Mesenteric fat pad (tissue), 1 donor: ENCODE measurements around the gene CAMKV. TPM values are rescaled to one million over a fixed set of nuclear protein-coding genes. Genes with fewer than 3 reads are reported as not detected.
"Not testable (repeated sequence)": the region's sequence is repeated elsewhere in the genome, so short reads cannot be mapped to it uniquely, and the experiment has no call there.

ENCODE experiments used
- DNase-seq: peaks from one replicate; pipeline ENCODE4 v3.0.0-alpha.2; 2020; ENCODE audit warnings: low spot score
- long read RNA-seq: library from polyadenylated mRNA; unstranded; transcript quantifications from one replicate; pipeline ENCODE4 v2.0.0, GENCODE V29; 2020
- total RNA-seq: library from RNA; stranded (reverse); fragmentation: NEBNext Ultra II Directional; extraction: Animal tissue kit (Norgen Biotek cat#: 25700); gene quantifications from one replicate; pipeline ENCODE4 v1.2.1, GENCODE V29; 2021
- donor health status: DM: yes; HTN: yes; CAD: no.

Gene CAMKV, protein sequence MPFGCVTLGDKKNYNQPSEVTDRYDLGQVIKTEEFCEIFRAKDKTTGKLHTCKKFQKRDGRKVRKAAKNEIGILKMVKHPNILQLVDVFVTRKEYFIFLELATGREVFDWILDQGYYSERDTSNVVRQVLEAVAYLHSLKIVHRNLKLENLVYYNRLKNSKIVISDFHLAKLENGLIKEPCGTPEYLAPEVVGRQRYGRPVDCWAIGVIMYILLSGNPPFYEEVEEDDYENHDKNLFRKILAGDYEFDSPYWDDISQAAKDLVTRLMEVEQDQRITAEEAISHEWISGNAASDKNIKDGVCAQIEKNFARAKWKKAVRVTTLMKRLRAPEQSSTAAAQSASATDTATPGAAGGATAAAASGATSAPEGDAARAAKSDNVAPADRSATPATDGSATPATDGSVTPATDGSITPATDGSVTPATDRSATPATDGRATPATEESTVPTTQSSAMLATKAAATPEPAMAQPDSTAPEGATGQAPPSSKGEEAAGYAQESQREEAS
- total RNA-seq, result not detected
- long read RNA-seq, result 0 reads

DNA sequence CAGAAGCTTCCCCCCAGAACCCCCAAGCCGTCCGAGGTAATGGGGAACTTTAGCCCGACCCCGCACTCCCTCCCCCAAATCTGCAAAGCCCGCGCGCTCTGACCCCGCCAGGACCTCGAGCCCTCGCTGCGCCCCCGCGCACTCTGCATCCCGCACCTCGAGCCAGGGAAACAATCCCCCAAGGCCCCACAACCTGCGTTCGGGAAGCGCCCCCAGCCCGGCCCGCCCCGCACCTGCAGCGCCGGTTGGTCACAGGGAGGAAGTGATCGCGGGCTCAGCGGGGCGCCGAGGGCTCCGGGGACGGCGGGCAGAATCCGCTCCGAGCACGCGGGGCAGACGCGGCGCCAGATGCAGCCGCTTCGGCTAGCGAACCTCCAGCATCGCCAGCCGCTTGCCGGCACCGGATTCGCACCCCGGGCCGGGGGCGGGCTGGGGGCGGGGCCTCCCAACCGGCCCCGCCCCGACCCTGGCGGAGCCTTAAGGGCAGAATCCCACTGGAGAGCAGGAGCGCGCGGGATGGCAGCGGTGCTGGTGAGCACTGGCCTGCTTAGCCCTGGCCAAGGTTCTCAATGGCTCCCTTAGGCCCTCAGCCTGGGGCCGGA, at the start of gene CAMKV:
CAMKV (minus strand) TSS at position 382 of the 602 bp plus-strand sequence. CDS start 7,518 bp downstream, outside the sequence.
- no peak for DNase-seq

DNA sequence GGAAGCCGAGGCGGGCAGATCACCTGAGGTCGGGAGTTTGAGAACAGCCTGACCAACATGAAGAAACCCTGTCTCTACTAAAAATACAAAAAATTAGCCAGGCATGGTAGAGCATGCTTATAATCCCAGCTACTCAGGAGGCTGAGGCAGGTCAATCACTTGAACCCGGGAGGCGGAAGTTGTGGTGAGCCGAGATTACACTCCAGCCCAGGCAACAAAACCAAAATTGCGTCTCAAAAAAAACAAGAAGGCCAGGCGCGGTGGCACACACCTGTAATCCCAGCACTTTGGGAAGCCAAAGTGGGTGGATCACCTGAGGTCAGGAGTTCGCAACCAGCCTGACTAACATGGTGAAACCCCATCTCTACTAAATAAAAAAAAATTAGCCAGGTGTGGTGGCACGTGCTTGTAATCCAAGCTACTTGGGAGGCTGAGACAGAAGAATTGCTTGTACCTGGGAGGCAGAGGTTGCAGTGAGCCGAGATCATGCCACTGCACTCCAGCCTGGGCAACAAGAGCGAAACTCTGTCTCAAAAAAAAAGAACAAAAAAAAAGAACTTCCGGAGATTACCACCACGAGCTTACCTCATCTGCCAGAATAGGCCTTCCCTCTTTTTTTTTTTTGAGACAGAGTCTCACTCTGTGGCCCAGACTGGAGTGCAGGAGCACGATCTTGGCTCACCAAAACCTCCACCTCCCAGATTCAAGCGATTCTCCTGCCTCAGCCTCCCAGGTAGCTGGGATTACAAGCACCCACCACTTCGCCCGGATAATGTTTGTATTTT, 48.3 kb upstream of the CAMKV start:
- DNase-seq, result not testable (repeated sequence)

DNA sequence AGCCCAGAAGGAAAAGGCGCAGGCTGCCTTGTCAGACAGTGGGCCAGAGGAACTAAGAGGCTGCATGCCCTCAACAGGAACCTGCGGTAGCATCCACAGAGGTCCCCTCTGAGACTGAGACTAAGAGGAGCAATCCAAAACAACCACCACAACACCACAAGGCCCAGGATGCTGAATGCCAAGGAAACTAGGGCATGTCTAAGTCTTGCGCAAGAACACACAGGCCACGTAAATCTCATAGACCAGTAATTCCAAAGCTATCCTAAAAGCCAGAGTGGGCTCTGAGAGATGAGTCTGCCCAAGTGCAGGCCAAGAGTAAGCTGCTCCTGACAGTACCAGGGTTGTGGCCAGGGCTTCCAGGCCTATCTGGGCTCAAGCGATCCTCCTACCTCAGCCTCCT, 47.0 kb upstream of the CAMKV start:
- DNase-seq, result no peak

DNA sequence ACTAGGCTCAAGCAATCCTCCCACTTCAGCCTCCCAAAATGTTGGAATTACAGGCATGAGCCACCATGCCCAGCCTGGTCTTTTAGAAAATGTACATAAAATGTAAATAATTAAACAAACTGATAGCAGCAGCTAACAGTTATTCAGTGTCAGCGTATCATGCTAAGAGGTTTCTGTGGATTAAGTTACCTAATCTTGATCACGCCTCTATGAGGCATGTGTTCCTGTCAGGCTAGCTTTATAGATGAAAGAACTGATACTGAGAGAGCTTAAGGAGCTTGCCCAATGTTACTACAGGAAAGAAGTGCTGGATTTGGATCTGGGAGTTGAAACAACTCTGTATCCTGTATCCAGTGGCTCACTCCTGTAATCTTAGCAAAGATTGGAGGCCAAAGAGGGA, 45.2 kb upstream of the CAMKV start:
- no peak for DNase-seq

DNA sequence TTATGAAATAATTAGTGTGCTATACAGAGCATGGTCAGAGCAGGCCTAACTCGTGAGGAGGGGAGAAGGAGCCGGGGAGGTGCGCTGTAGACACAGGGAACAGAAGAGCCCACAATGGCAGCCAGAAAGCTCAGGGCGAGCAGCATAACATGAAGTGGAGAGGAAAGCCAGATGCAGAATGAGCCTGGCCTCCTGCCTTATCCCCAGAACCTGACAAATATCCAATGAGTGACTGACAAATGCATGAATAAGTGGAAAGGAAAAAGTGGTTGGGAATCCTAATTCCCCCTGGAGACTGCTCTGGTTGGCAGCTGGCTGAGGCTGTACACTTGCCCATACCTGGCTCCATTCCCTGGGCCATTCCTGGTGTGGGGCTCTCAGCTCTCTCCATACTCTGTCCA, 43.2 kb upstream of the CAMKV start:
- no peak for DNase-seq

DNA sequence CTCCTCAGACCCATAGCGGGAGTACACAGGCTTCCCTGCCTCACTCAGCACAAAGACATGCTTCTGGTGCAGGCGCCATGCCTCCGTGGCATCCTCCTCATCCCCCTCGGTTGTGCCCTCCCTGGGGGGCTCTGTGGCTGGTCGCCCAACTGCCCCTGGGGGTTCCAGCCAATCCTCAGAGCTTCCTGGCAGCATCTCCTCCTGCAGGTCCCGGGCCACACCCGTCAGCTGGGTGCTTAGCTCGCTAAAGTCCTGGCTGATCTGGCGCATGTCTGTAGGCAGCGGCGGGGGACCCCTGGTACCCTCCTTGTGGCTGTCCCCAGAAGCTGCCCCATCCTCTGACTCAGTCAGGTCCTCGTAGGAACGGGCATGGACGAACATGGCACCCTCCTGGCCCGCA, 41.9 kb upstream of the CAMKV start:
- no peak for DNase-seq

DNA sequence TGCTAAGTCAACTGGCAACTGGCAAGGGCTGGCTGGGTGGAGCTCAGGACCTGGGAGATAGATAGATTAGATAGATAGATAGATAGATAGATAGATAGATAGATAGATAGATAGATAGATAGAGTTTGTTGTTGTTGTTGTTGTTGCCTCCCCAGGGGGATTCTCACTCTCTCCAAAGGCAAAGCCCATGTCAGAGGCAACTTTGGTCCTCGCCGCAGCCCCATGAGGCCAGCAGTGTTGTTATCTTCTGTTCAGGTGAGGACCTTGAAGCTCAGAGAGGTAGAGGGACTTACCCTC, 41.4 kb upstream of the CAMKV start:
- DNase-seq, result no peak

DNA sequence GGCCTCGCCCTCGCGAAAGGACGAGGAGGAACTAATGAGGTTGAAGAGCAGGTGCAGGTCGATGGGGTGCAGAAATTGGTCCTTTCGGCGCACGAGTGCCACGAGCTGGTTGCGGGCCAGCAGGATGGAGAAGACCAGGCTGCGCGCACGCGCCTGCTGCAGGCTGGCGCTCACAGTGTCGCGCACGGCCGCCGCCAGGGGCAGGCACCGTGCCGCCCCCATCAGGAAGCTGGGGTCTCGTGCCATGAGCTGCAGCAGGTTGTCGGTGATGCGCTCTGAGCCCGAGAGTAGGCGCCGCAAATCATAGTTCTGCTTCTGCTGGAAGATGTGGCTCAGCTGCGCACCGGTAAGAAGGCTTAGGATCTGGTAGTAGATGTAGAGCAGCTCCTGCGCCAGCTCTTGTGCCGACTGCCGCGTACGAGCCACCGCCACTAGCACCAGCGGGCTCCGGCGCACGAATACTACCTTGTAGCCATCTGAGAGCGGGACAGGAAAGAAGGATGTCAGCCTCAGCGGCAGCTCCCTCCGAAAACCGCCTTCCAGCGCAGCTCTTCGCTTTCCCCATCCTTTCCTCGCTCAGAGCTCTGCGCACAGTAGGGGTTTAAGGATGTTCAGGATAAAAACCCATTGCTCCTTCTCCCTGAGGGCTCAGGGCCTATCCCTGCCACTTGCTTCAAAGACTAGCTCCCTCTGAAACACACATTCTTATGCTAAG, 40.9 kb upstream of the CAMKV start:
- DNase-seq, result no peak

DNA sequence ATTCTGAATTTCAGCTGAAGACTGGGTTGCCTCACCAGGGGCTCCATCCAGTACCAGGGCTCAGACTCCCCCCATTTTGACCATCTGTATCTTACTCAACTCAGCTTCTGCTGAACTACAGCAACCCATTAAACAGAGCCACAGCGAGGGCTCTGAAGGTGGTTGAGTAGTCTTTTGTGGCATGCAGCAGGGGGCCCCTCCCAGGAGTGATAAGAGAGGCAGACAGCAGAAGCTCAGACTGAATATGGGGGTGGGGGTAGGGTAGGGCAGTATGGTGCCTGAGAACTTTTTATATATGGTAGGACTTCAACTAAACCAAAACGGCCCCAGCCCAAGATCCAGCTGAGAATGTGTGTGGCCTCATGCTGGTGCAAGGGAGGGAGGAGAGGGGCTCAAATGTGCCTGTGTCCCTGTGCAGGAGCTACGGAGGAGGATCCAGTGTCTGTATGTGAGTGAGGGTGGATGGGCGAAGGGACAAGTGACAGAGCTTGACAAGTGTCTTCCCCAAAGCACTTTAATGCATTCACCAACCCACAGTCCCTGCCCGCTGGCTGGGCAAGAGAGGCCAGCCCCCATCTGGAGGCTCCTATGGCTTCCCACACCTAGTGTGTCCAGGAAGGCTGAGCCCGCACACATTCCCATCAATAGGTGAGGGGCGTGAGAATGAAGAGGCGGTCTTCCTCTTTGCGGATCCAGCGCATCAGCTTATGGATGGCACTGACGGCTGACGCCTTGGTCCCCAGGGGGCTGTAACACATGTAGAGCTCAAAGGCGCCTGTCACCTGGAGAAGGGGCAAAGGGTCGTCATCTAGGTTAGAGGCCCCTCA, 38.9 kb upstream of the CAMKV start:
- no peak for DNase-seq

DNA sequence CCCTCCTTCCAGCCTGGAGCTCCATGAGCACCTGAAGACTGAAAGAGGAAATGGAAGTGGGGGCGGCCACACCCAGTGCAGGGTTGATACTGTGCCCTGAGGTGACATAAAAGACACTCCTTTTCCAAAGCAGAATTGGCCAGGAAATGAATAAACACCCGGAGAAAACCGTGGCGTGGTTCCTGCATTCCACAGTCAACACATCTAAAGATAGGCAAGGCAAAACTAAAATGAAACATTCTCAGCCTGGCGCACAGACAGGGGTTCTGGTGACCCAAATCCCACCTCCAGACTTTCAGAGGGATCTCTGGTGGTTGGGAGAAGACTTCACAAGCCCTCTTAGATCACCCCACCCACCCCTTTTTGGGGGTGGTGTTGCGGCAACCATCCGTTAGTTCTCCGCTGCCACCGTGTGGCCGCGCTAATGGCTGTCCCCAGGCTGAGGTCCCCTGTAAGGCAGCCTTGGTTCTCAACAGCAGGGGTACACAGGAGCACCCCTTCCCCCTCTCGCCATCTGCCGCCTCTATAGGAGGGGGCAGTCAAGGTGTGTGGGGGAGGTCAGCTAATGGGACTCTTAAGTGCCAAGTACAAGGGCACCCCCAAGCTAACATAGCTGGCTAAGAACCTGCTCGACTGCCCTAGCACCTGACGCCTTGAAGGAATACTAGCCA, 36.5 kb upstream of the CAMKV start:
- no peak for DNase-seq

DNA sequence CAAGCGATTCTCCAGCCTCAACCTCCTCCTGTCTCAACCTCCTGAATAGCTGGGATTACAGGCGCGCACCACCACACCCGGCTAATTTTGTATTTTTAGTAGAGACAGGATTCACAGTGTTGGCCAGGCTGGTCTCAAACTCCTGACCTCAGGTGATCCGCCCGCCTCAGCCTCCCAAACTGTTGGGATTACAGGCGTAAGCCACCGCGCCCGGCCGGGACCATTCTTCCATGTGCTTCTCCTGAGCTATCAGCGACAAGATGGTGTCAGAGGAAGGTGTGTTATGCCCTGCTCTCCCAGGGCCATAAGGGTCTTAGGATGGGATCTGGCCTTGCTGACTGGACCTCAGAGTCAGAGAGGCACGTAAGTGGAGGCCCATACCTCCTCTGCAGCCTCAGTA, 34.7 kb upstream of the CAMKV start:
- not testable (repeated sequence) for DNase-seq

DNA sequence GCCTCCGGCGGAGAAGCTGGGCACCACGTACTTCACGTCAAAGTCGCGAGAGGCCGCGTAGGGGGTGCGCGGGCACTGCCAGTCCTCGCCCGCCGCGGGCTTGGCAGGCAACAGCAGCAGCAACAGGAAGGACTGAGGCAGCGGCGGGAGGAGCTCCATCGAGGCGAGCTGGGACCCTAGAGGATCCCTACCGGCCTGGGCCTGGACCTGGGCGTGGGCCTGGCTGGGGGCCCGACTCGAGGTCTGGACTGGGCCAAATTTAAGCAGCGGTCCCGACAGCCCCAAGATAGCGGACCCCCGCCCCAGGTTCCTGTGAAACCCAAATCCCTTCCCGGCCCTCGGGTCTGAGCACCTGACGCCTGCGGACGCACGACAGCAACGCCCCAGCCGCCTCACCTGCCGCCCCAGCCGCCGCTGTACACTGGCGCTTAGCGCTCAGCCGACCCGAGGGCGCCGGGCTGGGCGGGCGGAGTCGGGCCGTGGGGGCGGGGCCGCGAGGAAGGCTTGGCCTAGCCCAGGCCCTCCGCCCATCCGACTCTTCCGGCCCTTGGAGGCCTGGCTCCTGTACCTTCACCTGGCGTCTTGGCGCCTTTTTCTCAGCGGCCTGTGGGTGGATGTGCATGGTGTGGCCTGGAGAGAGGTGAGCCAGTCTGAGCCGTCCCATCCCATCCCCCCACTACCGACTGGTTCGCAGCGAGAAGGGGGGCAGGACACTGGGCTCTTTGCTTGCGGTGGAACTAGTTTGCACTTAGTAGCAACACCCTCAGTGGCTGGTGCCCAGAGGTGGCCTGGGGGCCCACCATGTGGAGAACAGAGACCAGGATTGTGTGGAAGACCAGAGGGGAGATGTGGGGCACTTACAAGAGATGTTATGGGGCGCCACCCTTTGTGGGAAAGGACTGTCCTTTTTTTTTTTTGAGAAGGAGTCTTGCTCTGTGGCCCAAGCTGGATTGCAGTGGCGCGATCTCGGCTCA, 34.0 kb upstream of the CAMKV start, which contains the start of gene MST1R:
MST1R (minus strand) TSS at position 423 of the 974 bp plus-strand sequence; CDS start at position 159, 264 bp downstream.
- DNase-seq, result peak; percentile 94

DNA sequence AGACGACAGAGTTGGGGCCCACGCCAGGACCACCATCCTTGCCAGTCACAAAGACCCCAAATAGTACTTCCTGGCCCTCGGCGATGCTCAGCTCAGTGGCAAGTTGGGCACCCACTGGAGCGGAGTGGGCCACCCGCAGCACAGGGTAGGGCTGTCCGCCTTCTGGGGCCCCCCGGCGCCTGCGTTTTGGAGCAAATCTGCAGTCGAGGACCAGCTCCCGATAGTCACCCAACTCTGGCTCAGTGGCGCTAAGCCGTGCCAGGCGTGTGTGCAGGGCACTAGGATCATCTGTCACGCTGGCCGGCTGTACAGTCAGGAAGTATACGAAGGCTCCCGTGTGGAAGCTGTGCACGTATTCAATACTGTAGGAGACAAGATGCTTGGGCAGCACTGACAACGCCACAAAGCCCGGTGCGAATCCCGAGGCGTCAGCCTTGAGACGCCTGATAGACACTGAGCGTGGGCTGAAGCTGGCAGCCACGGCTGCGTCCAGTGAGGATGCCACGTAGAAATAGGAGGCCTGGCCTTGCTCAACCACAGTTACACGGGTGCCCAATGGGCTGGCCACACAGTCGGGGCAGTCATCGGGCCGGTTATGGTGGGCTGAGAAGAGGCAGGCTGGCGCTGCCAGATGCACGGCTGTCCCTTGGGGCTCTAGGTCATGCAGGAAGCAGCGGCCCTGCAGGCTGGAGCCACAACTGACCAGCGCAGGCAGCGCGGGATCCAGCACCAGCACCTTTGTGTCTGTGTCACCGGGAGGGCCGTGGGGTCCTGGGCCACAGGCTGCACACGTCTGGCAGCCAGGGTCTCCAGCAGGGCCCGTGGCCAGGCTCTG, 33.0 kb upstream of the CAMKV start:
- DNase-seq, result no peak

DNA sequence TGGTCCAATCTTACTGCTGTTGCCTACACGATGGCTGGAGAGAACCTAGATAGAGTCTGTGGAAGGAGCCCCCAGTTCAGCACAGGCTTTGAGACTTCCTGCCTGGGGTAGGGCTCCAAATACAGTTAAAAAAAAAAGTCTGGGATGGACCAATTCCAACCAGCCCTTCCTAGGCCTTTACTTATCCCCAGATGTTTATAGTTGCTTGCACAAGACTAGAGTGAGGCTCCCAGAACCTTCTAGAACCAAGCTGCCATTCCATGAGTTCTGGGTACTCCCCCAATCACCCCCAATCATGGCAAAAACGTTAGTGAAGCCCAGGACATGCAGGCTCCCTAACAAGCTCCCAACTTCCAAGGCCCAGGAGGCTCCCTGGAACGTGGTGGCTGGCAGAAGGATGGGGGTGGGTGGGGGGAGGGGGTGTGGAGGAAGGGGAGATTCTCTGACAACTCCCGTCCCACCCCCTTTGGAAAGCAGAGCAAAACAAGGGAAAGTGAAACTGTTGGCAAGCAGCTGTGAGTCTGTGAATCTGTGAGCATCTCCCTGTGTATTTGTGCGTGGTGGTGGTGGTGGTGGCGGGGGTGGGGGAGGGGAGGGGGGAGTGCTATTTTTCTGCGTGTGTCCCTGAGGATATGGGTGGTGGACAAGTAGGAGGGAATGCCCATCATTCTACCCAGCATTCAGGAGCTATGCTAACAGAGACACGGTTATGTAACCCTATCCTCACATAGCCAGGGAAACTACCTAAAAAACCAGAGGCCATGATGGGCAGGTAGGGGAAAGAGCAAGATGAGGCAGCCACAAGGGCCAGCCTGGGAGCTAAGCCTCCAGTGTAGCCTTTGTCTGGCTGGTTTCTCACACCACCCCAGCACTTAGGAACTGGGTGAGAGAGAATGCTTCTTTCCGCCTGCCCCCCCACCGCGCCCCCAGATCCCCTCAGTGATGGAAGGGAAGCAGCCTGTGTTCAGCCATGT, 31.9 kb upstream of the CAMKV start:
- no peak for DNase-seq

DNA sequence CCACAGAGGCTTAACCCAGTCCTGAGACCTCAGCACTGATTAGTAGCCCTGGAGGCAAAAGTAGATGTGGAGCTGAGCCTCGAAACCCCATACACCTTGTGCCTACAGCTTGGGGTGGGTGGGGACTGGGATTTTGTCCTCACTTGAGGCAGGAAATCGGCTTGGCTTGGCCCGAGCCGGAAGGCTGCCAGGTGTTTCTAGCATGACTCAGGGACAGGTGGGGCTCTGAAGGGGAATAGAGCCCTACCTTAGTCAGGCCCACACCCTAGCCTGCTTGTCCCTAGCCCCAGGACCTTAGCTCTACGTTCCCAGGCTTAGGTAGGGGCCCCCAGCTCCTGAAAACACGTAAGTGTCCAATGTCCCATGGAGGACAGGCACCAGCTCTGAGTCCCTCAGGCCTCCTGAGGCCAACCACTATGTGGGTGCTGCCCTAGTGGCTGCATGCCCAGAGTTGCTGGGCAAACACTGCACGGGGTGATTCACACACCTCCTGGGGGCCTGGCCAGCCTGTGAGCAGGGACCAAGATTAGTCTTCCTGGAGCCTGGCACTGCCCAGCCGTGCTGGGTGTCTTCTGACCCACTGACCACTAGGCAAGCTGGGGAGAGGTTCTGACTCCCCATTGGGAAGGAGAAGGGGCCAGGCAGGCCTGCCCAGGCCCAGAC, 30.9 kb upstream of the CAMKV start:
- no peak for DNase-seq

DNA sequence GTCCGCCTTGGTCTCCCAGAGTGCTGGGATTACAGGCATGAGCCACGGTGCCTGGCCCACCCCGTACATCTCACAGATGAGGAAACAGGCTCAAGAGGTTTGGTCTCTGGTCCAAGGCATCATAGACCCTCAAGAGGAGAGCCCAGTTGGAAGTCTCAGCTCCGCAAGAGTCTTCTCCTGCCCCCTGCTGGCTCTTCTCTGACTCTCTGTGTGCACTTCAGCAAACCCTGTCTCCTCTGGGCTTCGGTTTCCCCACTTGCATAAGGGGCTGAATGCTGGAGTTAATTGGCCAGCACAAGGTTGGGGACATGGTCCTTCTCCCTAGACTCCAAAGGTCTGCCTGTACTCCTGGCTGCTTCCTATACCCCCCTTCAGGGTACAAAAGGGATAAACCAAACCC, 30.1 kb upstream of the CAMKV start:
- no peak for DNase-seq
